Osteoblast (primary cell): ENCODE data around the gene KDELR3. TPM values are rescaled to one million over a fixed set of nuclear protein-coding genes. Genes with fewer than 3 reads are reported as not detected.
A peak's percentile ranks its signal among the peaks of the same experiment; 100 is the strongest.

Experiments
- DNase-seq: peaks from one replicate; pipeline ENCODE4 v3.0.0; 2011; ENCODE audit warnings: low spot score, mixed read lengths; ENCODE audit not compliant: insufficient read length; ENCODE audit errors: missing footprints
- H2AFZ ChIP-seq: 2 replicates; pipeline ENCODE4 v1.6.0; 2011; ENCODE audit warnings: mild to moderate bottlenecking, low read length
- H3K27ac ChIP-seq: 2 replicates; pipeline ENCODE4 v1.5.1; 2011; ENCODE audit warnings: mild to moderate bottlenecking, low read depth, low read length, moderate library complexity
- H3K27me3 ChIP-seq: 2 replicates; pipeline ENCODE4 v1.6.0; 2012; ENCODE audit warnings: mild to moderate bottlenecking, control low read depth, inconsistent platforms, low read length, moderate library complexity; ENCODE audit not compliant: insufficient read depth
- H3K36me3 ChIP-seq: 2 replicates; pipeline ENCODE4 v1.5.1; 2011; ENCODE audit warnings: mild to moderate bottlenecking, low read length, control low read depth, moderate library complexity; ENCODE audit not compliant: insufficient read depth
- H3K4me1 ChIP-seq: 2 replicates; pipeline ENCODE4 v1.5.1; 2011; ENCODE audit warnings: mild to moderate bottlenecking, low read length, control low read depth, moderate library complexity; ENCODE audit not compliant: insufficient read depth
- H3K4me2 ChIP-seq: 2 replicates; pipeline ENCODE4 v1.6.0; 2011; ENCODE audit warnings: mild to moderate bottlenecking, low read length; ENCODE audit not compliant: insufficient read depth
- H3K4me3 ChIP-seq: fragments of 200-600 bp; sonication (generic); 3 replicates; pipeline ENCODE4 v1.5.1; 2012; ENCODE audit warnings: mild to moderate bottlenecking, low read length, inconsistent platforms; ENCODE audit not compliant: insufficient read depth
- H3K79me2 ChIP-seq: 2 replicates; pipeline ENCODE4 v1.6.0; 2012; ENCODE audit warnings: mild to moderate bottlenecking, low read length, control low read depth, inconsistent platforms; ENCODE audit not compliant: insufficient read depth
- H3K9me3 ChIP-seq: 2 replicates; pipeline ENCODE4 v1.5.1; 2011; ENCODE audit warnings: low read depth, low read length, control low read depth
- H4K20me1 ChIP-seq: 2 replicates; pipeline ENCODE4 v1.6.0; 2012; ENCODE audit warnings: mild to moderate bottlenecking, low read length, control low read depth; ENCODE audit not compliant: insufficient read depth
- CTCF ChIP-seq: IDR thresholded peaks from 2 replicates; pipeline ENCODE4 v1.5.1; 2011; ENCODE audit warnings: mild to moderate bottlenecking, low read depth, low read length, moderate library complexity; ENCODE audit errors: extremely low read depth
- total RNA-seq: library from RNA; depleted of rRNA; stranded (reverse); fragments of >200 nt; gene quantifications from 2 replicates; pipeline ENCODE4 v1.2.3, GENCODE V29; 2012

The KDELR3 gene
- total RNA-seq, 1 donor = 142 TPM

- Histone ChIP-seq H3K4me1 (no peaks in the 10 kb centered on the region), H4K20me1 (no peaks in the 10 kb centered on the region), H3K27ac (no peak overlapping the region), H2AFZ (no peak overlapping the region), H3K27me3 (no peaks in the 10 kb centered on the region), H3K9me3 (no peaks in the 10 kb centered on the region), H3K79me2 (no peaks in the 10 kb centered on the region), H3K36me3 (no peaks in the 10 kb centered on the region), H3K4me2 (no peak overlapping the region), H3K4me3 (no peak overlapping the region)
- TF ChIP-seq CTCF = no peak
- DNase-seq = peak; percentile 65
Observed at GRCh38 chr22:38424525-38425080, 43.3 kb upstream of the KDELR3 start.

- no peaks in the 10 kb centered on the region for H3K4me1 ChIP-seq
- no peak for TF ChIP-seq CTCF
- no peak for DNase-seq
- no peaks in the 10 kb centered on the region for H3K36me3 ChIP-seq
- no peak overlapping the region for H3K4me2 ChIP-seq
- no peak overlapping the region for H3K27ac ChIP-seq
- no peak overlapping the region for H3K4me3 ChIP-seq
- H2AFZ ChIP-seq = no peak overlapping the region
- H3K9me3 ChIP-seq = no peaks in the 10 kb centered on the region
- H4K20me1 ChIP-seq = no peaks in the 10 kb centered on the region
- H3K79me2 ChIP-seq = no peaks in the 10 kb centered on the region
- H3K27me3 ChIP-seq = no peaks in the 10 kb centered on the region
Observed at GRCh38 chr22:38426628-38427027, 41.3 kb upstream of the KDELR3 start.

GRCh38 chr22:38427465-38427864 lies 40.4 kb upstream of the KDELR3 start:
- TF ChIP-seq CTCF = no peak
- no peaks in the 10 kb centered on the region for H3K79me2 ChIP-seq
- DNase-seq = no peak

GRCh38 chr22:38427940-38428339 lies 40.0 kb upstream of the KDELR3 start:
- Histone ChIP-seq H3K79me2 (no peaks in the 10 kb centered on the region), H3K4me2 (no peak overlapping the region), H2AFZ (no peak overlapping the region), H3K36me3 (no peaks in the 10 kb centered on the region), H4K20me1 (no peaks in the 10 kb centered on the region), H3K4me1 (no peaks in the 10 kb centered on the region), H3K9me3 (no peaks in the 10 kb centered on the region), H3K27ac (no peak overlapping the region), H3K4me3 (no peak overlapping the region), H3K27me3 (no peaks in the 10 kb centered on the region)
- DNase-seq = no peak
- no peak for TF ChIP-seq CTCF

More at GRCh38 chr22:38427465-38427864, 40.4 kb upstream of the KDELR3 start:
- no peaks in the 10 kb centered on the region for H3K9me3 ChIP-seq
- H3K27me3 ChIP-seq = no peaks in the 10 kb centered on the region
- no peaks in the 10 kb centered on the region for H4K20me1 ChIP-seq
- H3K27ac ChIP-seq = no peak overlapping the region
- H3K36me3 ChIP-seq = no peaks in the 10 kb centered on the region
- no peak overlapping the region for H3K4me2 ChIP-seq
- H3K4me3 ChIP-seq = no peak overlapping the region
- H2AFZ ChIP-seq = no peak overlapping the region
- no peaks in the 10 kb centered on the region for H3K4me1 ChIP-seq
